Liver (tissue), 3 donors: ENCODE data around the gene DOP1B.

ENCODE experiments used
- EGR1 ChIP-seq, 2 donors: IDR thresholded peaks; 2 replicates each; pipeline ENCODE4 v1.6.1; 2016 to 2018; ENCODE audit warnings: antibody characterized with exemption in 2 of 2, low read depth in 2 of 2
- RAD21 ChIP-seq, 2 donors: IDR thresholded peaks; 2 replicates each; pipeline ENCODE4 v1.6.1; 2016; ENCODE audit warnings: antibody characterized with exemption in 2 of 2, mild to moderate bottlenecking in 2 of 2
- SP1 ChIP-seq: IDR thresholded peaks from 2 replicates; pipeline ENCODE4 v1.6.1; 2018; ENCODE audit warnings: antibody characterized with exemption, mild to moderate bottlenecking
- YY1 ChIP-seq: IDR thresholded peaks from 2 replicates; pipeline ENCODE4 v1.6.1; 2016; ENCODE audit warnings: antibody characterized with exemption, mild to moderate bottlenecking
- TF ChIP-seq, protein P1 (sequence below): fragments of 150-350 bp; IDR thresholded peaks from 2 replicates; pipeline ENCODE4 v1.5.1; 2017; ENCODE audit warnings: improper control_type of control experiment, low read depth, low read length; ENCODE audit not compliant: missing input control
- TF ChIP-seq, protein P2 (sequence below): IDR thresholded peaks from 2 replicates; pipeline ENCODE4 v1.6.1; 2016; ENCODE audit warnings: antibody characterized with exemption
- donor health status: healthy.
- donor health status: healthy.

GRCh38 chr21:36162631-36163030 is 6.0 kb downstream of the DOP1B start:
- TF ChIP-seq EGR1 (IDR thresholded peaks at IDR 0.05; ENCODE audit: low read depth in 2 of 2) (no peak), YY1 (no peak), RAD21 (IDR thresholded peaks at IDR 0.05) (no peak), SP1 (no peak)
- TF ChIP-seq, protein P1, sequence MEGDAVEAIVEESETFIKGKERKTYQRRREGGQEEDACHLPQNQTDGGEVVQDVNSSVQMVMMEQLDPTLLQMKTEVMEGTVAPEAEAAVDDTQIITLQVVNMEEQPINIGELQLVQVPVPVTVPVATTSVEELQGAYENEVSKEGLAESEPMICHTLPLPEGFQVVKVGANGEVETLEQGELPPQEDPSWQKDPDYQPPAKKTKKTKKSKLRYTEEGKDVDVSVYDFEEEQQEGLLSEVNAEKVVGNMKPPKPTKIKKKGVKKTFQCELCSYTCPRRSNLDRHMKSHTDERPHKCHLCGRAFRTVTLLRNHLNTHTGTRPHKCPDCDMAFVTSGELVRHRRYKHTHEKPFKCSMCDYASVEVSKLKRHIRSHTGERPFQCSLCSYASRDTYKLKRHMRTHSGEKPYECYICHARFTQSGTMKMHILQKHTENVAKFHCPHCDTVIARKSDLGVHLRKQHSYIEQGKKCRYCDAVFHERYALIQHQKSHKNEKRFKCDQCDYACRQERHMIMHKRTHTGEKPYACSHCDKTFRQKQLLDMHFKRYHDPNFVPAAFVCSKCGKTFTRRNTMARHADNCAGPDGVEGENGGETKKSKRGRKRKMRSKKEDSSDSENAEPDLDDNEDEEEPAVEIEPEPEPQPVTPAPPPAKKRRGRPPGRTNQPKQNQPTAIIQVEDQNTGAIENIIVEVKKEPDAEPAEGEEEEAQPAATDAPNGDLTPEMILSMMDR: no peak
- TF ChIP-seq, protein P2, sequence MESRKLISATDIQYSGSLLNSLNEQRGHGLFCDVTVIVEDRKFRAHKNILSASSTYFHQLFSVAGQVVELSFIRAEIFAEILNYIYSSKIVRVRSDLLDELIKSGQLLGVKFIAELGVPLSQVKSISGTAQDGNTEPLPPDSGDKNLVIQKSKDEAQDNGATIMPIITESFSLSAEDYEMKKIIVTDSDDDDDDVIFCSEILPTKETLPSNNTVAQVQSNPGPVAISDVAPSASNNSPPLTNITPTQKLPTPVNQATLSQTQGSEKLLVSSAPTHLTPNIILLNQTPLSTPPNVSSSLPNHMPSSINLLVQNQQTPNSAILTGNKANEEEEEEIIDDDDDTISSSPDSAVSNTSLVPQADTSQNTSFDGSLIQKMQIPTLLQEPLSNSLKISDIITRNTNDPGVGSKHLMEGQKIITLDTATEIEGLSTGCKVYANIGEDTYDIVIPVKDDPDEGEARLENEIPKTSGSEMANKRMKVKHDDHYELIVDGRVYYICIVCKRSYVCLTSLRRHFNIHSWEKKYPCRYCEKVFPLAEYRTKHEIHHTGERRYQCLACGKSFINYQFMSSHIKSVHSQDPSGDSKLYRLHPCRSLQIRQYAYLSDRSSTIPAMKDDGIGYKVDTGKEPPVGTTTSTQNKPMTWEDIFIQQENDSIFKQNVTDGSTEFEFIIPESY: no peak
